WI38 (cell line): ENCODE measurements around the gene MYOZ3.

Experiments used
- H3K4me3 ChIP-seq: 2 replicates; pipeline ENCODE4 v1.5.1; 2011; ENCODE audit warnings: low read depth, mild to moderate bottlenecking, control low read depth, low read length
- TF ChIP-seq, protein P1 (sequence below): IDR thresholded peaks from 2 replicates; pipeline ENCODE4 v1.5.1; 2012; ENCODE audit warnings: low read depth, mild to moderate bottlenecking, control low read depth, low read length

MYOZ3 gene

DNA sequence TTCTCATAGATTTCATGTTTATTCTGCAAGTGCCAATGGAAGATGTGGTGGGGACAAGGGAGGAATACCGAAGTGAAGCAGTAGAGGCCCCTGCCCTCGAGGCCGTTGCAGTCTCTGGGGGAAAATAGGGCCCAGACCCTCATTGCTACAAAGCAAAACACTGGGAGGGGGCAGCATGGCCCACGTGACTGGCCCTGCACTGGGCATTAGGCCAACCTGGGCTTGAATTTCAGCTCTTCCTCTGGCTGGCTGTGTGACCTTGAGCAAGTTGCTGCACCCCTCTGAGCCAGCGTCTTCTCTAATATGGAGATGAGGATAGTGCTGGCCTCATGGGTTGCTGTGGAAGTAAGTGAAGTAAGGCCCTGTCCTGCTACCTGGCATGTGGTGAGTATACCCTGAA lies 21.3 kb upstream of the MYOZ3 start:
- TF ChIP-seq, protein P1, sequence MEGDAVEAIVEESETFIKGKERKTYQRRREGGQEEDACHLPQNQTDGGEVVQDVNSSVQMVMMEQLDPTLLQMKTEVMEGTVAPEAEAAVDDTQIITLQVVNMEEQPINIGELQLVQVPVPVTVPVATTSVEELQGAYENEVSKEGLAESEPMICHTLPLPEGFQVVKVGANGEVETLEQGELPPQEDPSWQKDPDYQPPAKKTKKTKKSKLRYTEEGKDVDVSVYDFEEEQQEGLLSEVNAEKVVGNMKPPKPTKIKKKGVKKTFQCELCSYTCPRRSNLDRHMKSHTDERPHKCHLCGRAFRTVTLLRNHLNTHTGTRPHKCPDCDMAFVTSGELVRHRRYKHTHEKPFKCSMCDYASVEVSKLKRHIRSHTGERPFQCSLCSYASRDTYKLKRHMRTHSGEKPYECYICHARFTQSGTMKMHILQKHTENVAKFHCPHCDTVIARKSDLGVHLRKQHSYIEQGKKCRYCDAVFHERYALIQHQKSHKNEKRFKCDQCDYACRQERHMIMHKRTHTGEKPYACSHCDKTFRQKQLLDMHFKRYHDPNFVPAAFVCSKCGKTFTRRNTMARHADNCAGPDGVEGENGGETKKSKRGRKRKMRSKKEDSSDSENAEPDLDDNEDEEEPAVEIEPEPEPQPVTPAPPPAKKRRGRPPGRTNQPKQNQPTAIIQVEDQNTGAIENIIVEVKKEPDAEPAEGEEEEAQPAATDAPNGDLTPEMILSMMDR, result no peak
- H3K4me3 ChIP-seq, result peak overlapping the region; percentile 66

DNA sequence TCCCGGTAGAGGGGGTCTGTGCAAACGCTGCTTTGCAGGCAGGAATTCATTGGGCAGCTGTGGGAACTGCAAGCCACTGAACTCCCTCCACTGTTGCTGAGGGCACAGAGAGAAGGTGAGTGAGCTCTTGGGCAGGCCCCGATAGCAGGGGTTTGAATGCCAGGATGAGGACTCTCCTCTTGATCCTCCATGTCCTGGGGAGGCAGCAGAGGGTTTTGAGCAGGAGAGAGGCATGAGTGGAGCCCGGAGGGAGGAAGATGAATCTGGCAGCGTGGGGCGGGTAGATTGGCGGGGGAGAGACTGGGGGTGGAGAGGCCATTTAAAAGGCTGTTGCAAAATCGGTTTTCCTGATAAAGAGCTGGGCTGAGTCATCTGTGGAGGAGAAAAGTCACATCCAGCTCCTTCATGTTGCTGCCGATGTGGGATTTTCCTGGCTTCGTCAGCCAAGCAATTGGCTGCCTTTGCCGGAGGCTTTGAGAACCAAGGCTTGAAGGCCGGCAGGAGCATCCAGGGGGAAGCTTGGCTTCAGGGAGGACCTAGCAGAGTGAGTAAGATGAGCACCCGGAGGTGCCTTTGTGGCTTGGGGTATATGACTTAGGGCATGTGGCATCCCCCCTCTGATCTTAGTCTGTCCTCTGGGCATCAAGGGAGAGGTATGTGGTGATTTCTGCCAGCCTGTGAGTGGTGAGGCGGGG lies 20.6 kb upstream of the MYOZ3 start, which contains the start of gene SYNPO:
SYNPO (plus strand) TSS at position 350 of the 695 bp plus-strand sequence. CDS start 7,616 bp downstream, outside the sequence.
- TF ChIP-seq, protein P1, result no peak
- peak within 1 kb of the TSS; percentile 66 for H3K4me3 ChIP-seq

DNA sequence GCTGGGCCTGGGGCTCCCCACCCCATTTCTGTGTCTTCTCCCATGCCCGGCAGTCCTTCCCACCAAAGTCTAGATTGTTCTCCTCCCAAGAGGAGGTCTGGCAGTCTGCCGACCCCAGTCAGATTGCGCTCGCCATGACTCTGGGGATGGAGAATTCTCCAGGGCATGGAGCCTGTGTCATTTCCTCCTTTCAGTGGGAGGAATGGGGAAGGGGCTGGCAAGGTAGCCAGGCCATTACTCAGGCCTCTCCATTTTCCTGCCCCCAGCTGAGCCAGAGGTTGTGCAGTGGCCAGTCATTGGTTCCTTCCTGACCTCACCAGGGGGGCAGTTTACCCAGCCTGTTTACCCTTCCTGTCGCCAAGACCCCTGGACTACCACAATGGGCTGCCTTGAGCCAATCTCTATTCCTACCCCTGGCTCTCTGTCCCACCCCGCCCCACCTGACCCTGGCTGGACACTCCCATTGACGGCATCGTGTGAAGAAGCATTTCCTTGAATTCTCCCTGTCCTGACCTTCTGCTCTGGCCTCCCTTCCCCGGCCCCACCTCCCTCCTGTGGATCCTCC lies 20.0 kb upstream of the MYOZ3 start:
- TF ChIP-seq, protein P1, result no peak
- peak overlapping the region; percentile 66 for H3K4me3 ChIP-seq

DNA sequence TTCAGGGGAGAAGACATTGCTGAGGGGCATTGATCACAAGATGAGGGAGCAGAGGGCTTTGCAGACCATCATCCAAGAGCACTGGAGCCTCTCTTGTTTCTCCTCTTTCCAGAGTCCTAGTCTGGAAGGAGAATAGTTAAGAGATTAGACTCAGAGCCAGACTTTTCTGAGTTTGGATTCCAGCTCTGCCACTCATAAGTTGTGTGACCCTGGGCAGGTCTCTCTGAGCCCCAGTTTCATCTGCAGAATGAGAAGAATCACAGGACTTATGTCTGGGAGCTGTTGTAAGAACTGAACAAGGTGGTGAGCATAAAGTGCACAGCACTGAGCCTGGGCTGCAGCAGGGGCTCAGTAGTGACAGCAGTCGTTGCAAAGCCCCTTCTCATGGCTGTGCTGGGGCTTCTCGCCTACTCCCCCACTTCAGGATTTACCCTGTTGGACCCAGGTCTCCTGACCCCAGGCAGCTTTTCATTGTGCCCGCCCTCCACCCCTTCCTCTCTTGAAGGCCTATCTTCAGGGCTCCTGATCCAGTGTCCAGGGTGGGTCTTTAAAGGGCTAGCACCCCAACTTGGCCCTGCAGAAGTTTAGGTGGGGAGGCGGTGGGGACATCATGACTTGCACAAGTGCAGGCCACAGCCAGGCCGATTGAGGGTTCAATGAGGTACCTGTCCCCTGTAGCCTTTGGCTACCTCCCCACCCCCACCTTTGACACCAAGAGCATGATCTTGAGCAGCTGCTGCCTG lies 19.1 kb upstream of the MYOZ3 start:
- TF ChIP-seq, protein P1, result no peak
- peak overlapping the region; percentile 66 for H3K4me3 ChIP-seq

DNA sequence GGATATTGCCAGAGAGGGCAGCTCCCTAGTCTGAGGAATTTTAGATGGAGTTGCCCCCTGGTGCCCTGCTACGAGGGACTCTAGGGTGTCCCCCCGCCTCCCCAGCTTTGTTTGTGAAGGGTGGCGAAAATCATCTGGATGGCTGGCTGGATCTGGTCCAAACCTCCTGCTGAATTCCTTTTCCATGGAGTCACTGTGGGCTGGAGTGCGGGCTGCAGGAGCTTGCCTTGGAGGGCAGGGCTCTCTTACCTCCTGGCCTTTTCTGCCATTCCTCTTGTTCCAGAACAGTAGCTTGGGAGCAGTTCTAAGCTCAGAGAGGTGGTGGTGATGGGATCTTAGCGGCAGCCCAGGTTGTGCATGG lies 18.5 kb upstream of the MYOZ3 start:
- peak overlapping the region; percentile 66 for H3K4me3 ChIP-seq
- TF ChIP-seq, protein P1, result no peak

DNA sequence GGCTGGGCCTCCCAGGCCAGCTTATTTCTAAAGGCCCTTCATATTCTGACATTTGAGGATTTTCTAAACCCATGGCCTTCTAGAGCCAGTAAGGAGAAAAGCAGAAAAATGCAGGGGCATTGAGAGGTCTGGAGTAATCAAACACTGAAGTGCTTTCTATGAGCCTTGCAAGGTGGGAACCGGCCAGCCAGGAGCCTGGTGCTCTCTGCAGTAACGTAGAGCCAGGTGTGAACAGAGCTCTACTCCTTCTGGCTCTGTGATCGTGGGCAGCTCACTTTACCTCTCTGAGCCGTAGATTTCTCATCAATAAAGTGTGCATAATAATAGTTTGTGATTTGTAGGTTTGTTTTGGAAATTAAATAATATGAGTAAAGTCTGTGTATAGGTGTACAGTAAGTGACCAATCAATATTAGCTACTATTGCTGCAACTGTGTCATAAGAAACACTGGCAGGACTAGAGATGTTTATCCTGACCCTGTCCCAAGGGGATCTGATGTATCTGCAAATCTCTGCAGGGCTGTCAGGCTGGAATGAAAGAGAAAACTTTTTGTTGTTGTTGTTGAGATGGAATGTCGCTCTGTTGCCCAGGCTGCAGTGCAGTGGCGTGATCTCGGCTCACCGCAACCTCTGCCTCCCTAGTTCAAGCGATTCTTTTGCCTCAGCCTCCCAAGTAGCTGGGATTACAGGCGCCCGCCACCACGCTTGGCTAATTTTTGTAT lies 17.9 kb upstream of the MYOZ3 start:
- TF ChIP-seq, protein P1, result no peak
- H3K4me3 ChIP-seq, result peak overlapping the region; percentile 66
